ENCODE measurements around the gene ATP6V1D. TPM values are rescaled to one million over a fixed set of nuclear protein-coding genes. Genes with fewer than 3 reads are reported as not detected.

Gene ATP6V1D
- total RNA-seq, 1 donor from 2014 or later, result 41.7 TPM

DNA sequence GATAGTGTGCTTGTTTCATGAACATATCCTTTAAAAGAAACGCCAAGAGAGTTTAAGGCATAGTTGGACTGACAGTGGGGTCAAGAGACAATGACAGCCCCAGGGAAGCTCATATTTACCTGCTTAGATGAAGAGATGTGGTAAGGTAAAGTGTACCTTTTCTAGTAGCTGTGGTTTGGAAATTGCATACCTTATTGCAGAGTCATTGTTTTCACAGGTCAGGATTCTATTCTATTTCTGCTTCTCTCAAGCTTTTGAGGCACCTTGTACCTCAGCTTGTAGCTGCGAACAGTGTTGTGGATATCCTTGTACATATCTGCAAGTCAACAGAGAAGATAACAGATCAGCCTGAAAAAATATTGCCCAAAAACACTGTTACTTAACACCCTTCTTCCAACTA is 47.7 kb downstream of the ATP6V1D start:
- H3K27ac Mint-ChIP-seq, result no peak overlapping the region
- H3K27me3 Mint-ChIP-seq (ENCODE audit: low read depth), result no peaks in the 10 kb centered on the region
- no peak for DNase-seq (ENCODE audit: low spot score in 2 of 2, unreplicated experiment in 2 of 2)

More for the DNA sequence above, 47.7 kb downstream of the ATP6V1D start:
- Mint-ChIP-seq H3K4me3 (no peak overlapping the region), H3K4me1 (no peaks in the 10 kb centered on the region), H3K36me3 (peaks cover 21% of the 10 kb centered on the region), H3K9me3 (no peaks in the 10 kb centered on the region)
- no peak for TF ChIP-seq CTCF (IDR thresholded peaks at IDR 0.05; ENCODE audit: unreplicated experiment)

Other genes starting within 250 kb of the ATP6V1D start
- gene GARIN2, start 170.4 kb downstream of the ATP6V1D start, total RNA-seq, result 0.40 to 0.60 TPM (median 0.47 TPM) in 3 replicates
- gene PALS1, start 118.4 kb downstream of the ATP6V1D start, total RNA-seq, result 36.5 to 43.0 TPM (median 39.7 TPM) in 3 replicates
- gene EIF2S1, start 524 bp upstream of the ATP6V1D start, total RNA-seq, result 52.6 to 55.4 TPM (median 54.7 TPM) in 3 replicates
- 0.95 TPM in 1 of 3 replicates, not detected in the others for gene PLEK2, start 52.4 kb upstream of the ATP6V1D start, total RNA-seq
- gene TMEM229B, start 128.9 kb upstream of the ATP6V1D start, total RNA-seq, result 0.41 to 0.83 TPM (median 0.66 TPM) in 3 replicates
- gene PLEKHH1, start 173.5 kb upstream of the ATP6V1D start, total RNA-seq, result 20.5 to 21.4 TPM (median 21.0 TPM) in 3 replicates
- 11.4 to 13.4 TPM (median 11.9 TPM) in 3 replicates for gene PIGH, start 240.5 kb upstream of the ATP6V1D start, total RNA-seq